GM23338 (cell line): Measurements from ENCODE around the gene PEX16. TPM values are rescaled to one million over a fixed set of nuclear protein-coding genes. Genes with fewer than 3 reads are reported as not detected.

Experiments
- ATAC-seq: fragments of 200-7000 bp; cut with Tn5 transposase; 3 replicates; pipeline ENCODE4 v1.9.1; 2020
- DNase-seq: peaks from one replicate; pipeline ENCODE4 v3.0.0-alpha.2; 2015; ENCODE audit warnings: low spot score
- H2AFZ ChIP-seq: fragments of 200-600 bp; sonication (generic); 2 replicates; pipeline ENCODE4 v1.8.0; 2016; ENCODE audit warnings: antibody characterized with exemption, mild to moderate bottlenecking, moderate library complexity
- H3F3A ChIP-seq: fragments of 200-600 bp; sonication (generic); replicated peaks from 2 replicates; pipeline ENCODE4 v1.8.0; 2017; ENCODE audit warnings: antibody characterized with exemption, mixed run types, low read depth
- H3K27ac ChIP-seq: fragments of 200-600 bp; sonication (generic); 2 replicates; pipeline ENCODE4 v1.6.1; 2016; ENCODE audit warnings: low read depth
- H3K27me3 ChIP-seq: fragments of 200-600 bp; sonication (generic); 2 replicates; pipeline ENCODE4 v1.8.0; 2016; ENCODE audit warnings: mild to moderate bottlenecking, mixed run types, moderate library complexity; ENCODE audit not compliant: insufficient read depth
- H3K36me3 ChIP-seq: fragments of 200-600 bp; sonication (generic); 2 replicates; pipeline ENCODE4 v1.8.0; 2016; ENCODE audit warnings: mild to moderate bottlenecking; ENCODE audit not compliant: insufficient read depth
- H3K4me1 ChIP-seq: fragments of 200-600 bp; sonication (generic); 2 replicates; pipeline ENCODE4 v1.8.0; 2016; ENCODE audit warnings: mild to moderate bottlenecking, moderate library complexity; ENCODE audit not compliant: insufficient read depth
- H3K4me2 ChIP-seq: fragments of 200-600 bp; sonication (generic); 2 replicates; pipeline ENCODE4 v1.7.1; 2017; ENCODE audit warnings: mixed run types
- H3K4me3 ChIP-seq: fragments of 200-600 bp; sonication (generic); 2 replicates; pipeline ENCODE4 v1.6.1; 2016; ENCODE audit warnings: mixed run types
- H3K79me2 ChIP-seq: fragments of 200-600 bp; sonication (generic); replicated peaks from 2 replicates; pipeline ENCODE4 v1.8.0; 2017; ENCODE audit warnings: mild to moderate bottlenecking; ENCODE audit not compliant: insufficient read depth
- H3K9me2 ChIP-seq: fragments of 200-600 bp; sonication (generic); 2 replicates; pipeline ENCODE4 v1.8.0; 2017; ENCODE audit not compliant: insufficient read depth
- H4K20me1 ChIP-seq: fragments of 200-600 bp; sonication (generic); replicated peaks from 2 replicates; pipeline ENCODE4 v1.8.0; 2017; ENCODE audit warnings: mild to moderate bottlenecking; ENCODE audit not compliant: insufficient read depth
- H3K27ac Mint-ChIP-seq: 2 replicates; pipeline ENCODE4 v1.8.0; 2020; ENCODE audit warnings: inconsistent platforms, mild to moderate bottlenecking, moderate library complexity, mixed read lengths
- H3K27me3 Mint-ChIP-seq: 3 replicates; pipeline ENCODE4 v1.8.0; 2022; ENCODE audit warnings: low read depth, mild to moderate bottlenecking, moderate library complexity, mixed read lengths, inconsistent platforms; ENCODE audit not compliant: insufficient read depth, poor library complexity
- H3K36me3 Mint-ChIP-seq: 3 replicates; pipeline ENCODE4 v1.8.0; 2021; ENCODE audit warnings: low read depth, mild to moderate bottlenecking, inconsistent platforms, moderate library complexity, mixed read lengths
- H3K4me1 Mint-ChIP-seq: 3 replicates; pipeline ENCODE4 v1.8.0; 2020; ENCODE audit warnings: mild to moderate bottlenecking, inconsistent platforms, mixed read lengths
- H3K4me3 Mint-ChIP-seq: 3 replicates; pipeline ENCODE4 v1.8.0; 2021; ENCODE audit warnings: moderate library complexity, mild to moderate bottlenecking, inconsistent platforms, mixed read lengths
- H3K9me3 Mint-ChIP-seq: 3 replicates; pipeline ENCODE4 v1.8.0; 2020; ENCODE audit warnings: moderate library complexity, mild to moderate bottlenecking, inconsistent platforms, mixed read lengths
- CREB1 ChIP-seq: fragments of 250-450 bp; sonication (Bioruptor Pico); IDR thresholded peaks from 2 replicates; pipeline ENCODE4 v1.5.0; 2020; ENCODE audit warnings: low read depth, mild to moderate bottlenecking, moderate library complexity
- EZH2 ChIP-seq: fragments of 200-600 bp; sonication (generic); IDR thresholded peaks from one replicate; pipeline ENCODE4 v1.8.0; 2017; ENCODE audit warnings: antibody characterized with exemption, mild to moderate bottlenecking, low read depth; ENCODE audit not compliant: unreplicated experiment
- EZH2phosphoT487 ChIP-seq: fragments of 200-600 bp; sonication (generic); IDR thresholded peaks from one replicate; pipeline ENCODE4 v1.8.1; 2018; ENCODE audit warnings: antibody characterized with exemption; ENCODE audit not compliant: unreplicated experiment
- JUNB ChIP-seq: IDR thresholded peaks from one replicate; pipeline ENCODE4 v1.6.1; 2016; ENCODE audit warnings: antibody characterized with exemption; ENCODE audit not compliant: unreplicated experiment
- NANOG ChIP-seq: IDR thresholded peaks from 2 replicates; pipeline ENCODE4 v1.6.1; 2016; ENCODE audit warnings: antibody characterized with exemption, borderline replicate concordance
- POLR2AphosphoS5 ChIP-seq: IDR thresholded peaks from 2 replicates; pipeline ENCODE4 v1.6.1; 2016; ENCODE audit warnings: antibody characterized with exemption, low read depth
- STAT1 ChIP-seq: IDR thresholded peaks from one replicate; pipeline ENCODE4 v1.6.1; 2016; ENCODE audit warnings: antibody characterized with exemption; ENCODE audit not compliant: unreplicated experiment
- ZNF114 ChIP-seq: fragments of 250-450 bp; sonication (Bioruptor Pico); IDR thresholded peaks from 2 replicates; pipeline ENCODE4 v1.5.0; 2020; ENCODE audit warnings: mild to moderate bottlenecking, moderate library complexity
- ZNF331 ChIP-seq: fragments of 250-450 bp; sonication (Bioruptor Pico); IDR thresholded peaks from 2 replicates; pipeline ENCODE4 v1.5.0; 2020; ENCODE audit warnings: low read depth, mild to moderate bottlenecking, moderate library complexity
- polyA plus RNA-seq: library from polyadenylated mRNA; unstranded; fragments of >200 nt; fragmentation: Nextera tagmentation; extraction: Ambion mirVana; gene quantifications from 2 replicates; pipeline ENCODE4 v1.2.1, GENCODE V29; 2016
- total RNA-seq: library from RNA; depleted of rRNA; stranded (reverse); fragments of >200 nt; shearing (Covaris generic); gene quantifications from 2 replicates; pipeline ENCODE4 v1.2.3, GENCODE V29; 2014
- TF ChIP-seq, protein P1 (sequence below): IDR thresholded peaks from 2 replicates; pipeline ENCODE4 v1.6.1; 2016; ENCODE audit warnings: antibody characterized with exemption
- TF ChIP-seq, protein P2 (sequence below): fragments of 250-450 bp; sonication (Bioruptor Pico); IDR thresholded peaks from 2 replicates; pipeline ENCODE4 v1.5.0; 2020; ENCODE audit warnings: mild to moderate bottlenecking, moderate library complexity
- TF ChIP-seq, protein P3 (sequence below), 2 experiments: fragments of 200-600 bp in 1 of 2; sonication (generic) in 1 of 2; conservative IDR thresholded peaks; 2 replicates each; pipeline versions ENCODE4 v1.5.1 to v1.6.1; 2016 to 2017; ENCODE audit warnings: antibody characterized with exemption in 2 of 2, low read depth in 2 of 2, mild to moderate bottlenecking in 2 of 2, moderate library complexity in 1 of 2
- TF ChIP-seq, protein P4 (sequence below): IDR thresholded peaks from one replicate; pipeline ENCODE4 v1.6.1; 2018; ENCODE audit warnings: antibody characterized with exemption; ENCODE audit not compliant: unreplicated experiment

Gene PEX16
- total and polyA plus RNA-seq, 2 experiments from 2014 or later: 23.3 to 34.1 TPM

DNA sequence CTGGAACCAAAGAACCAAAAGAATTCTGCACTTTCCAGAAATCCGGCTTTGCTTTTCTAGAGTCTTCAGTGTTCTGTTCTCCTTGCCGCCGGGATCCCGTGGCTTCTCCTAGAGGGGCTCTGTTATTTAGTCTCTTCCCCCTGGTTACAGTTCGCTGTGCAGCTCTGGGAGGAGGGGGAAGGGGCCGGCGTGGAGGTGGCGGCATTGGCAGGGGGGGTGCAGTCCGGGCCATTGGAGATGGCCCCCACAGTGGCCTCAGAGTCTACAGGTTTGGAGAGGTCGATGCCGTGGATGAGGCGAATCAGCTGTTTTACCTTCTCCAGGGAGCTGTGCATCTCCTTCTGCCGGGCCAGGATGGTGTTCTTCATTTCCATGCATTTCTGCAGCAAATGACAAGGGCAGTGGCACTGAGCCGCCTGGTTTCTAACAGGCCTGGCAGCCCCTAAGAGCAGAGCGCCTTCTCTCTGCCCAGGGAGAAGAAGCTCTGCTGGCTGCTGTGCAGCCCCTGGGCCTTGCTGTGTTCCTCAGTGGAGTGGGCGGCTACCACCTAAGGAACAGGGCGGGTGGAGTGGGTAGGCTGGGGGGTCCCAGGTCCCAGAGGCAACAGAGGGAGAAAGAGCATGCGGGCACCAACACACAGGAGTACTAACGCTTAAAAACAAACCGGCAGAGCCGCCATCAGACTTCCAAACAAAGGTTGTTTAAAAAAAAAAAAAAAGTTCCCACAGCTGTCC is 16.3 kb upstream of the PEX16 start:
- Histone ChIP-seq H3K9me2 (no peaks in the 10 kb centered on the region), H3K79me2 (0 out of 2 replicates have a peak, but pooled peaks cover 2% of the 10 kb centered on the region), H3K27me3 (no peaks in the 10 kb centered on the region), H3K4me2 (no peak overlapping the region), H3K4me3 (no peak overlapping the region), H3F3A (0 out of 2 replicates have a peak, but pooled peaks cover 3% of the 10 kb centered on the region), H3K27ac (no peak overlapping the region; the same call in 1 of the 2 replicates), H3K36me3 (peaks cover 11% of the 10 kb centered on the region; the same call in 1 of the 2 replicates), H4K20me1 (peaks cover 4% of the 10 kb centered on the region), H3K4me1 (no peaks in the 10 kb centered on the region; the same call in 1 of the 2 replicates), H2AFZ (no peak overlapping the region)
- Mint-ChIP-seq H3K27me3 (peaks cover 7% of the 10 kb centered on the region), H3K36me3 (peaks cover 21% of the 10 kb centered on the region), H3K4me1 (peaks cover 26% of the 10 kb centered on the region), H3K4me3 (no peak overlapping the region), H3K9me3 (no peaks in the 10 kb centered on the region), H3K27ac (no peak overlapping the region; the same call in 1 of the 2 replicates)
- DNase-seq (no peak), ATAC-seq (no peak)
- TF ChIP-seq ZNF331 (no peak), ZNF114 (CRISPR knock-in tag) (no peak), STAT1 (no peak), JUNB (no peak), POLR2AphosphoS5 (no peak), EZH2phosphoT487 (no peak), CREB1 (no peak), EZH2 (no peak), NANOG (no peak)
- TF ChIP-seq, protein P1, sequence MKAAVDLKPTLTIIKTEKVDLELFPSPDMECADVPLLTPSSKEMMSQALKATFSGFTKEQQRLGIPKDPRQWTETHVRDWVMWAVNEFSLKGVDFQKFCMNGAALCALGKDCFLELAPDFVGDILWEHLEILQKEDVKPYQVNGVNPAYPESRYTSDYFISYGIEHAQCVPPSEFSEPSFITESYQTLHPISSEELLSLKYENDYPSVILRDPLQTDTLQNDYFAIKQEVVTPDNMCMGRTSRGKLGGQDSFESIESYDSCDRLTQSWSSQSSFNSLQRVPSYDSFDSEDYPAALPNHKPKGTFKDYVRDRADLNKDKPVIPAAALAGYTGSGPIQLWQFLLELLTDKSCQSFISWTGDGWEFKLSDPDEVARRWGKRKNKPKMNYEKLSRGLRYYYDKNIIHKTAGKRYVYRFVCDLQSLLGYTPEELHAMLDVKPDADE: no peak
- TF ChIP-seq, protein P2, sequence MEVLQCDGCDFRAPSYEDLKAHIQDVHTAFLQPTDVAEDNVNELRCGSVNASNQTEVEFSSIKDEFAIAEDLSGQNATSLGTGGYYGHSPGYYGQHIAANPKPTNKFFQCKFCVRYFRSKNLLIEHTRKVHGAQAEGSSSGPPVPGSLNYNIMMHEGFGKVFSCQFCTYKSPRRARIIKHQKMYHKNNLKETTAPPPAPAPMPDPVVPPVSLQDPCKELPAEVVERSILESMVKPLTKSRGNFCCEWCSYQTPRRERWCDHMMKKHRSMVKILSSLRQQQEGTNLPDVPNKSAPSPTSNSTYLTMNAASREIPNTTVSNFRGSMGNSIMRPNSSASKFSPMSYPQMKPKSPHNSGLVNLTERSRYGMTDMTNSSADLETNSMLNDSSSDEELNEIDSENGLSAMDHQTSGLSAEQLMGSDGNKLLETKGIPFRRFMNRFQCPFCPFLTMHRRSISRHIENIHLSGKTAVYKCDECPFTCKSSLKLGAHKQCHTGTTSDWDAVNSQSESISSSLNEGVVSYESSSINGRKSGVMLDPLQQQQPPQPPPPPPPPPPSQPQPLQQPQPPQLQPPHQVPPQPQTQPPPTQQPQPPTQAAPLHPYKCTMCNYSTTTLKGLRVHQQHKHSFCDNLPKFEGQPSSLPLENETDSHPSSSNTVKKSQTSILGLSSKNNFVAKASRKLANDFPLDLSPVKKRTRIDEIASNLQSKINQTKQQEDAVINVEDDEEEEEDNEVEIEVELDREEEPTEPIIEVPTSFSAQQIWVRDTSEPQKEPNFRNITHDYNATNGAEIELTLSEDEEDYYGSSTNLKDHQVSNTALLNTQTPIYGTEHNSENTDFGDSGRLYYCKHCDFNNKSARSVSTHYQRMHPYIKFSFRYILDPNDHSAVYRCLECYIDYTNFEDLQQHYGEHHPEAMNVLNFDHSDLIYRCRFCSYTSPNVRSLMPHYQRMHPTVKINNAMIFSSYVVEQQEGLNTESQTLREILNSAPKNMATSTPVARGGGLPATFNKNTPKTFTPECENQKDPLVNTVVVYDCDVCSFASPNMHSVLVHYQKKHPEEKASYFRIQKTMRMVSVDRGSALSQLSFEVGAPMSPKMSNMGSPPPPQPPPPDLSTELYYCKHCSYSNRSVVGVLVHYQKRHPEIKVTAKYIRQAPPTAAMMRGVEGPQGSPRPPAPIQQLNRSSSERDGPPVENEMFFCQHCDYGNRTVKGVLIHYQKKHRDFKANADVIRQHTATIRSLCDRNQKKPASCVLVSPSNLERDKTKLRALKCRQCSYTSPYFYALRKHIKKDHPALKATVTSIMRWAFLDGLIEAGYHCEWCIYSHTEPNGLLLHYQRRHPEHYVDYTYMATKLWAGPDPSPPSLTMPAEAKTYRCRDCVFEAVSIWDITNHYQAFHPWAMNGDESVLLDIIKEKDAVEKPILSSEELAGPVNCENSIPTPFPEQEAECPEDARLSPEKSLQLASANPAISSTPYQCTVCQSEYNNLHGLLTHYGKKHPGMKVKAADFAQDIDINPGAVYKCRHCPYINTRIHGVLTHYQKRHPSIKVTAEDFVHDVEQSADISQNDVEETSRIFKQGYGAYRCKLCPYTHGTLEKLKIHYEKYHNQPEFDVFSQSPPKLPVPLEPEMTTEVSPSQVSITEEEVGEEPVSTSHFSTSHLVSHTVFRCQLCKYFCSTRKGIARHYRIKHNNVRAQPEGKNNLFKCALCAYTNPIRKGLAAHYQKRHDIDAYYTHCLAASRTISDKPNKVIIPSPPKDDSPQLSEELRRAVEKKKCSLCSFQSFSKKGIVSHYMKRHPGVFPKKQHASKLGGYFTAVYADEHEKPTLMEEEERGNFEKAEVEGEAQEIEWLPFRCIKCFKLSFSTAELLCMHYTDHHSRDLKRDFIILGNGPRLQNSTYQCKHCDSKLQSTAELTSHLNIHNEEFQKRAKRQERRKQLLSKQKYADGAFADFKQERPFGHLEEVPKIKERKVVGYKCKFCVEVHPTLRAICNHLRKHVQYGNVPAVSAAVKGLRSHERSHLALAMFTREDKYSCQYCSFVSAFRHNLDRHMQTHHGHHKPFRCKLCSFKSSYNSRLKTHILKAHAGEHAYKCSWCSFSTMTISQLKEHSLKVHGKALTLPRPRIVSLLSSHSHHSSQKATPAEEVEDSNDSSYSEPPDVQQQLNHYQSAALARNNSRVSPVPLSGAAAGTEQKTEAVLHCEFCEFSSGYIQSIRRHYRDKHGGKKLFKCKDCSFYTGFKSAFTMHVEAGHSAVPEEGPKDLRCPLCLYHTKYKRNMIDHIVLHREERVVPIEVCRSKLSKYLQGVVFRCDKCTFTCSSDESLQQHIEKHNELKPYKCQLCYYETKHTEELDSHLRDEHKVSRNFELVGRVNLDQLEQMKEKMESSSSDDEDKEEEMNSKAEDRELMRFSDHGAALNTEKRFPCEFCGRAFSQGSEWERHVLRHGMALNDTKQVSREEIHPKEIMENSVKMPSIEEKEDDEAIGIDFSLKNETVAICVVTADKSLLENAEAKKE: no peak
- TF ChIP-seq, protein P3, sequence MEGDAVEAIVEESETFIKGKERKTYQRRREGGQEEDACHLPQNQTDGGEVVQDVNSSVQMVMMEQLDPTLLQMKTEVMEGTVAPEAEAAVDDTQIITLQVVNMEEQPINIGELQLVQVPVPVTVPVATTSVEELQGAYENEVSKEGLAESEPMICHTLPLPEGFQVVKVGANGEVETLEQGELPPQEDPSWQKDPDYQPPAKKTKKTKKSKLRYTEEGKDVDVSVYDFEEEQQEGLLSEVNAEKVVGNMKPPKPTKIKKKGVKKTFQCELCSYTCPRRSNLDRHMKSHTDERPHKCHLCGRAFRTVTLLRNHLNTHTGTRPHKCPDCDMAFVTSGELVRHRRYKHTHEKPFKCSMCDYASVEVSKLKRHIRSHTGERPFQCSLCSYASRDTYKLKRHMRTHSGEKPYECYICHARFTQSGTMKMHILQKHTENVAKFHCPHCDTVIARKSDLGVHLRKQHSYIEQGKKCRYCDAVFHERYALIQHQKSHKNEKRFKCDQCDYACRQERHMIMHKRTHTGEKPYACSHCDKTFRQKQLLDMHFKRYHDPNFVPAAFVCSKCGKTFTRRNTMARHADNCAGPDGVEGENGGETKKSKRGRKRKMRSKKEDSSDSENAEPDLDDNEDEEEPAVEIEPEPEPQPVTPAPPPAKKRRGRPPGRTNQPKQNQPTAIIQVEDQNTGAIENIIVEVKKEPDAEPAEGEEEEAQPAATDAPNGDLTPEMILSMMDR (conservative IDR thresholded peaks at IDR 0.05; ENCODE audit: low read depth in 2 of 2): no peak
- TF ChIP-seq, protein P4, sequence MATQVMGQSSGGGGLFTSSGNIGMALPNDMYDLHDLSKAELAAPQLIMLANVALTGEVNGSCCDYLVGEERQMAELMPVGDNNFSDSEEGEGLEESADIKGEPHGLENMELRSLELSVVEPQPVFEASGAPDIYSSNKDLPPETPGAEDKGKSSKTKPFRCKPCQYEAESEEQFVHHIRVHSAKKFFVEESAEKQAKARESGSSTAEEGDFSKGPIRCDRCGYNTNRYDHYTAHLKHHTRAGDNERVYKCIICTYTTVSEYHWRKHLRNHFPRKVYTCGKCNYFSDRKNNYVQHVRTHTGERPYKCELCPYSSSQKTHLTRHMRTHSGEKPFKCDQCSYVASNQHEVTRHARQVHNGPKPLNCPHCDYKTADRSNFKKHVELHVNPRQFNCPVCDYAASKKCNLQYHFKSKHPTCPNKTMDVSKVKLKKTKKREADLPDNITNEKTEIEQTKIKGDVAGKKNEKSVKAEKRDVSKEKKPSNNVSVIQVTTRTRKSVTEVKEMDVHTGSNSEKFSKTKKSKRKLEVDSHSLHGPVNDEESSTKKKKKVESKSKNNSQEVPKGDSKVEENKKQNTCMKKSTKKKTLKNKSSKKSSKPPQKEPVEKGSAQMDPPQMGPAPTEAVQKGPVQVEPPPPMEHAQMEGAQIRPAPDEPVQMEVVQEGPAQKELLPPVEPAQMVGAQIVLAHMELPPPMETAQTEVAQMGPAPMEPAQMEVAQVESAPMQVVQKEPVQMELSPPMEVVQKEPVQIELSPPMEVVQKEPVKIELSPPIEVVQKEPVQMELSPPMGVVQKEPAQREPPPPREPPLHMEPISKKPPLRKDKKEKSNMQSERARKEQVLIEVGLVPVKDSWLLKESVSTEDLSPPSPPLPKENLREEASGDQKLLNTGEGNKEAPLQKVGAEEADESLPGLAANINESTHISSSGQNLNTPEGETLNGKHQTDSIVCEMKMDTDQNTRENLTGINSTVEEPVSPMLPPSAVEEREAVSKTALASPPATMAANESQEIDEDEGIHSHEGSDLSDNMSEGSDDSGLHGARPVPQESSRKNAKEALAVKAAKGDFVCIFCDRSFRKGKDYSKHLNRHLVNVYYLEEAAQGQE: no peak
